Measurements from ENCODE around the gene OR10H5.

The OR10H5 gene, protein sequence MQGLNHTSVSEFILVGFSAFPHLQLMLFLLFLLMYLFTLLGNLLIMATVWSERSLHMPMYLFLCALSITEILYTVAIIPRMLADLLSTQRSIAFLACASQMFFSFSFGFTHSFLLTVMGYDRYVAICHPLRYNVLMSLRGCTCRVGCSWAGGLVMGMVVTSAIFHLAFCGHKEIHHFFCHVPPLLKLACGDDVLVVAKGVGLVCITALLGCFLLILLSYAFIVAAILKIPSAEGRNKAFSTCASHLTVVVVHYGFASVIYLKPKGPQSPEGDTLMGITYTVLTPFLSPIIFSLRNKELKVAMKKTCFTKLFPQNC

GRCh38 chr19:15787611-15788155, at the start of gene OR10H5:
Gene OR10H5, plus strand, starts transcription at chr19:15787661. Its CDS starts 6,388 bp downstream, at chr19:15794049.
- Histone ChIP-seq H4K20me1 (ENCODE audit: insufficient read depth, low read length) (no peaks in the 10 kb centered on the region), H3K36me3 (ENCODE audit: insufficient read depth, low read length) (no peaks in the 10 kb centered on the region), H3K9ac (ENCODE audit: low read depth, low read length) (no peak within 1 kb of the TSS), H3K4me3 (ENCODE audit: low read depth in 1 of 2, low read length in 2 of 2) (no peak within 1 kb of the TSS), H3K4me2 (ENCODE audit: insufficient read depth, low read length) (no peak within 1 kb of the TSS), H3K9me3 (ENCODE audit: insufficient read depth, low read length, severe bottlenecking) (no peaks in the 10 kb centered on the region), H3K4me1 (ENCODE audit: insufficient read depth, low read length) (no peaks in the 10 kb centered on the region), H3K79me2 (ENCODE audit: insufficient read depth, low read length) (no peaks in the 10 kb centered on the region), H3K27ac (ENCODE audit: low read length) (no peak within 1 kb of the TSS), H3K27me3 (ENCODE audit: insufficient read depth, low read length, poor library complexity) (no peaks in the 10 kb centered on the region), H2AFZ (ENCODE audit: low read depth, low read length) (no peak within 1 kb of the TSS)
- ATAC-seq (ENCODE audit: insufficient read depth, low read depth) (no peak), DNase-seq (no peak)
- TF ChIP-seq EZH2 (IDR thresholded peaks at IDR 0.05; ENCODE audit: borderline replicate concordance, low read depth, low read length, severe bottlenecking) = no peak
- TF ChIP-seq CTCF (IDR thresholded peaks at IDR 0.05; ENCODE audit: borderline replicate concordance, extremely low read depth, low read length, poor library complexity, severe bottlenecking) = no peak

DNA sequence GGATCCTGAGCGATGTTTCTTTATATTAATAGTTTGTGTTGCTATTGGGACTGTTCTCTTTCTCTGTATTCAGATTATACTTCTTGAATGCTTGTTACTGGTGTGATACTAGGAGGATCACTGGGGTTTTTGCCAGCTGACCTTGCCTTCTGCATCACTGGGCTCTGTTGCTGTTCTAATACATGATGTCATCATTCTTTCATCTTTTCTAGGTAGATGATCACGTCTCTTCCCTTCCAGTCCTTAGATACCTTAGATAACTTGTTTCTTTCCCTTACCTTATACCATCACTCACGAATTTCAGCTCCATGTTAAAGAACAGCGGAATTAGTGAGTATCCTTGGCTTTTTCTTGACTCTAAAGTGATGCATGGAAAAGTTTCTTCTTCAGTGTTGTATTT, 49.7 kb upstream of the OR10H5 start, which contains the start of gene OR10H3:
Gene OR10H3, plus strand, starts transcription at position 264 of the 400 bp plus-strand sequence. CDS start 3,408 bp downstream, outside the sequence.
- ATAC-seq (ENCODE audit: insufficient read depth, low read depth) = no peak
- Histone ChIP-seq H2AFZ (ENCODE audit: low read depth, low read length) (no peak within 1 kb of the TSS), H3K4me1 (ENCODE audit: insufficient read depth, low read length) (no peaks in the 10 kb centered on the region), H4K20me1 (ENCODE audit: insufficient read depth, low read length) (no peaks in the 10 kb centered on the region), H3K4me2 (ENCODE audit: insufficient read depth, low read length) (no peak within 1 kb of the TSS), H3K27ac (ENCODE audit: low read length) (no peak within 1 kb of the TSS), H3K27me3 (ENCODE audit: insufficient read depth, low read length, poor library complexity) (no peaks in the 10 kb centered on the region), H3K4me3 (ENCODE audit: low read depth in 1 of 2, low read length in 2 of 2) (no peak within 1 kb of the TSS), H3K36me3 (ENCODE audit: insufficient read depth, low read length) (no peaks in the 10 kb centered on the region), H3K9me3 (ENCODE audit: insufficient read depth, low read length, severe bottlenecking) (peaks cover 16% of the 10 kb centered on the region), H3K9ac (ENCODE audit: low read depth, low read length) (no peak within 1 kb of the TSS), H3K79me2 (ENCODE audit: insufficient read depth, low read length) (no peaks in the 10 kb centered on the region)
- DNase-seq = no peak
- TF ChIP-seq EZH2 (IDR thresholded peaks at IDR 0.05; ENCODE audit: borderline replicate concordance, low read depth, low read length, severe bottlenecking) (no peak), CTCF (IDR thresholded peaks at IDR 0.05; ENCODE audit: borderline replicate concordance, extremely low read depth, low read length, poor library complexity, severe bottlenecking) (no peak)

DNA sequence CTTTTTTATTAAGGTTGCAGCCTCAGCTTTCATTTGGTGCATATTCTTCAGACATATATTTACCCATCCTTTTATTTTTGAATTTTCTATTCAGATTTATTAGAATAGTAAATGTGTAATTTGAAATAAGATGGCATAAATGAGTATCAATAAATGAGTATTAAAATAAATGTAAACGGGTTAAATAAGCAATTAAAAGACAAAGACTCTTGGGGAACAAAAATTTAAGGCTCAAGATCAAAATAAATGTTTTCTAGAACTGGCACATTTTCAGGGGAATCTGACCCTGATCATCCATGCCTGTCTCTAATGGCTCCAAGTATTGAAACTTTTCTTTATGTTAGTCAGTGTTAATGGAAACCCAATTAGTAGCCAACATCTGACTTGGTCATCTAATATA, 46.7 kb upstream of the OR10H5 start:
- Histone ChIP-seq H3K27me3 (ENCODE audit: insufficient read depth, low read length, poor library complexity) (no peaks in the 10 kb centered on the region), H3K36me3 (ENCODE audit: insufficient read depth, low read length) (no peaks in the 10 kb centered on the region), H3K4me3 (ENCODE audit: low read depth in 1 of 2, low read length in 2 of 2) (no peak overlapping the region), H3K27ac (ENCODE audit: low read length) (no peak overlapping the region), H2AFZ (ENCODE audit: low read depth, low read length) (no peak overlapping the region), H3K4me1 (ENCODE audit: insufficient read depth, low read length) (no peaks in the 10 kb centered on the region), H3K79me2 (ENCODE audit: insufficient read depth, low read length) (no peaks in the 10 kb centered on the region), H3K9me3 (ENCODE audit: insufficient read depth, low read length, severe bottlenecking) (peaks cover 16% of the 10 kb centered on the region), H4K20me1 (ENCODE audit: insufficient read depth, low read length) (no peaks in the 10 kb centered on the region), H3K4me2 (ENCODE audit: insufficient read depth, low read length) (no peak overlapping the region), H3K9ac (ENCODE audit: low read depth, low read length) (no peak overlapping the region)
- DNase-seq (no peak), ATAC-seq (ENCODE audit: insufficient read depth, low read depth) (no peak)
- TF ChIP-seq EZH2 (IDR thresholded peaks at IDR 0.05; ENCODE audit: borderline replicate concordance, low read depth, low read length, severe bottlenecking) (no peak), CTCF (IDR thresholded peaks at IDR 0.05; ENCODE audit: borderline replicate concordance, extremely low read depth, low read length, poor library complexity, severe bottlenecking) (no peak)

All from DND-41 (cell line).